ENCODE results near the gene TINAGL1. TPM values are rescaled to one million over a fixed set of nuclear protein-coding genes. Genes with fewer than 3 reads are reported as not detected.
A peak's percentile ranks its signal among the peaks of the same experiment; 100 is the strongest.

TINAGL1 gene
- total and polyA plus RNA-seq, 10 of the 15 experiments (the other 5 are each of a cell fraction or from before 2014, with no cell fraction given), result 0.20 to 0.49 (median 0.23) TPM; not detected in 7

- H4K20me1 ChIP-seq (ENCODE audit: control insufficient read depth, insufficient read depth), result no peaks in the 10 kb centered on the region
- ChIA-PET SMC1A (ENCODE audit: uncharacterized antibody, unreplicated experiment) (interaction anchor here (0.6 to 1.3 kb wide), 4 partner anchors 14 to 136 kb away, joined by 3 to 4 read pairs (median 3); no protein-coding TSS in a partner anchor), RAD21 (ENCODE audit: unreplicated experiment) (interaction anchor here (1.2 kb wide), 1 partner anchor 84 kb away, joined by 3 read pairs; no protein-coding TSS in a partner anchor), CTCF (interaction anchor here (0.9 to 1.6 kb wide), 4 partner anchors 9 to 134 kb away, joined by 3 to 9 read pairs (median 5); no protein-coding TSS in a partner anchor), POLR2A (interaction anchor here (0.7 kb wide), 1 partner anchor 106 kb away, joined by 3 read pairs; no protein-coding TSS in a partner anchor)
- ATAC-seq (peak; percentile 52), FAIRE-seq (no peak), DNase-seq (ENCODE audit: low read depth, low spot score) (no peak)
- H3K9me3 ChIP-seq (replicated peaks; ENCODE audit: control insufficient read depth, insufficient read depth, low read length), result no peaks in the 10 kb centered on the region
- H3K36me3 ChIP-seq (ENCODE audit: control insufficient read depth in 2 of 2, insufficient read depth in 2 of 2, low read length in 1 of 2), result no peaks in the 10 kb centered on the region
- BruUV-seq (replicated peaks), result no TSS peak
- no peak overlapping the region for H3K4me3 ChIP-seq
- H3K9ac ChIP-seq (ENCODE audit: control insufficient read depth, insufficient read depth, low read length), result no peak overlapping the region
- H3K4me1 ChIP-seq (ENCODE audit: control insufficient read depth, insufficient read depth, low read length), result no peaks in the 10 kb centered on the region
- in situ Hi-C loops (cut with MboI) (no loop called here), intact Hi-C loops (cut with micrococcal nuclease; ENCODE audit: unreplicated experiment) (no loop called here)
- H3K79me2 ChIP-seq (ENCODE audit: control insufficient read depth, insufficient read depth, low read length), result no peaks in the 10 kb centered on the region
- H2AFZ ChIP-seq (ENCODE audit: control insufficient read depth, low read depth, low read length), result no peak overlapping the region
- WGBS (ENCODE audit: insufficient coverage, insufficient replicate concordance, low lambda C conversion rate, missing lambda C conversion rate), result 8% methylated on average over 5 of the region's 5 CpGs
- no peak overlapping the region for H3K27ac ChIP-seq (ENCODE audit: control insufficient read depth, insufficient read depth)
- H3K27me3 ChIP-seq (replicated peaks in 1 of 2; ENCODE audit: control insufficient read depth in 2 of 2, insufficient read depth in 2 of 2, low read length in 1 of 2), result no peaks in the 10 kb centered on the region
- no peak overlapping the region for H3K4me2 ChIP-seq (ENCODE audit: control insufficient read depth, insufficient read depth)
- TF ChIP-seq EGR1 (IDR thresholded peaks at IDR 0.05; ENCODE audit: borderline replicate concordance in 1 of 2, low read depth in 2 of 2, low read length in 2 of 2) (no peak), WRNIP1 (IDR thresholded peaks at IDR 0.05; ENCODE audit: borderline replicate concordance, low read depth, low read length) (no peak), PRDM15 (CRISPR knock-in tag; IDR thresholded peaks at IDR 0.05) (no peak), SMAD5 (IDR thresholded peaks at IDR 0.05; ENCODE audit: low read depth) (no peak), RBBP5 (conservative IDR thresholded peaks at IDR 0.05) (no peak), IRF4 (IDR thresholded peaks at IDR 0.05; ENCODE audit: low read depth, low read length) (no peak), IKZF1 (conservative IDR thresholded peaks at IDR 0.05) (no peak), ELK1 (IDR thresholded peaks at IDR 0.05; ENCODE audit: low read depth, low read length) (no peak), STAT3 (IDR thresholded peaks at IDR 0.05; ENCODE audit: low read depth, low read length) (no peak), HDAC2 (IDR thresholded peaks at IDR 0.05) (no peak), MYC (IDR thresholded peaks at IDR 0.05; ENCODE audit: insufficient read depth, insufficient read length, insufficient replicate concordance, low read length, severe bottlenecking) (no peak), HSF1 (IDR thresholded peaks at IDR 0.05; ENCODE audit: low read depth, low read length) (no peak), PKNOX1 (IDR thresholded peaks at IDR 0.05) (no peak), EED (IDR thresholded peaks at IDR 0.05; ENCODE audit: low read depth) (no peak), NFXL1 (IDR thresholded peaks at IDR 0.05; ENCODE audit: borderline replicate concordance) (no peak)
These were observed 19.8 kb upstream of the TINAGL1 start for GRCh38 chr1:31556481-31557006.

Data from GM12878 (cell line).